Colonic mucosa (tissue), 4 donors: ENCODE results near the gene EEF1AKMT2. TPM values are rescaled to one million over a fixed set of nuclear protein-coding genes. Genes with fewer than 3 reads are reported as not detected.

ENCODE experiments used
- DNase-seq: peaks from one replicate; pipeline ENCODE4 v3.0.0-alpha.2; 2020
- H3K27ac ChIP-seq: fragments of 200-600 bp; one replicate; pipeline ENCODE4 v1.8.0; 2021
- H3K27me3 ChIP-seq: fragments of 200-600 bp; one replicate; pipeline ENCODE4 v1.8.0; 2021
- H3K36me3 ChIP-seq: fragments of 200-600 bp; one replicate; pipeline ENCODE4 v1.8.0; 2021
- H3K4me1 ChIP-seq: fragments of 200-600 bp; one replicate; pipeline ENCODE4 v1.8.0; 2021; ENCODE audit warnings: mild to moderate bottlenecking
- H3K4me3 ChIP-seq: fragments of 200-600 bp; one replicate; pipeline ENCODE4 v1.8.0; 2021
- H3K9ac ChIP-seq, 2 donors: one replicate each; pipeline ENCODE4 v1.7.0; 2013; ENCODE audit warnings: control low read depth in 2 of 2, low read depth in 2 of 2, low read length in 2 of 2
- H3K9me3 ChIP-seq: fragments of 200-600 bp; one replicate; pipeline ENCODE4 v1.8.0; 2021
- CTCF ChIP-seq: fragments of 200-600 bp; IDR thresholded peaks from one replicate; pipeline ENCODE4 v1.8.0; 2022; ENCODE audit warnings: antibody characterized with exemption, mild to moderate bottlenecking
- intact Hi-C: fragments of 100-400 bp; cut with DNase I; formaldehyde crosslinking; loops from one replicate; pipeline ENCODE4 v1.14.1; 2022
- total RNA-seq, 2 donors: library from RNA; stranded (reverse); fragmentation: NEBNext Ultra II Directional in 1 of 2; extraction: Animal tissue kit (Norgen Biotek cat#: 25700) in 1 of 2; gene quantifications; one replicate each; pipeline ENCODE4 v1.2.1, GENCODE V29; 2021
- donor health status: healthy.
- donor health status: DM: no; HTN: no; CAD: no.
- donor health status: DM: no; HTN: no; CAD: no.

The EEF1AKMT2 gene
- total RNA-seq, 2 donors from 2014 or later, result 14.7 to 16.5 TPM

- Histone ChIP-seq H3K36me3 (no peaks in the 10 kb centered on the region), H3K27me3 (no peaks in the 10 kb centered on the region), H3K9me3 (no peaks in the 10 kb centered on the region), H3K27ac (peak overlapping the region; percentile 71), H3K4me3 (no peak overlapping the region), H3K4me1 (peaks cover 48% of the 10 kb centered on the region), H3K9ac (peak overlapping the region; percentile 55 to 72)
- intact Hi-C loops, result loop anchor here (5.0 kb wide), 2 partner anchors 93 to 113 kb away; no protein-coding TSS in a partner anchor
- peak; percentile 71 for DNase-seq
- TF ChIP-seq CTCF, result no peak
These were observed 51.1 kb downstream of the EEF1AKMT2 start for GRCh38 chr10:124740369-124741280.

- Histone ChIP-seq H3K36me3 (no peaks in the 10 kb centered on the region), H3K27me3 (no peaks in the 10 kb centered on the region), H3K9me3 (no peaks in the 10 kb centered on the region), H3K4me3 (no peak overlapping the region), H3K4me1 (peaks cover 48% of the 10 kb centered on the region), H3K27ac (peak overlapping the region; percentile 71), H3K9ac (peak overlapping the region in 1 of 2 donors; percentile 72)
- intact Hi-C loops, result loop anchor here (5.0 kb wide), 2 partner anchors 93 to 113 kb away; no protein-coding TSS in a partner anchor
- DNase-seq, result no peak
- no peak for TF ChIP-seq CTCF
These were observed 51.7 kb downstream of the EEF1AKMT2 start for GRCh38 chr10:124739986-124740368.

- Histone ChIP-seq H3K9me3 (no peaks in the 10 kb centered on the region), H3K4me3 (no peak overlapping the region), H3K9ac (no peak overlapping the region), H3K36me3 (no peaks in the 10 kb centered on the region), H3K27ac (peak overlapping the region; percentile 71), H3K27me3 (no peaks in the 10 kb centered on the region), H3K4me1 (peaks cover 52% of the 10 kb centered on the region)
- intact Hi-C loops, result no loop called here
- DNase-seq, result no peak
- no peak for TF ChIP-seq CTCF
These were observed 52.4 kb downstream of the EEF1AKMT2 start for GRCh38 chr10:124739119-124739921.

GRCh38 chr10:124738441-124738840, 53.2 kb downstream of the EEF1AKMT2 start:
- Histone ChIP-seq H3K4me1 (peaks cover 59% of the 10 kb centered on the region), H3K9me3 (no peaks in the 10 kb centered on the region), H3K27me3 (no peaks in the 10 kb centered on the region), H3K4me3 (no peak overlapping the region), H3K27ac (no peak overlapping the region), H3K36me3 (no peaks in the 10 kb centered on the region), H3K9ac (peak overlapping the region in 1 of 2 donors; percentile 65)
- intact Hi-C loops, result no loop called here
- DNase-seq, result peak; percentile 22
- TF ChIP-seq CTCF, result no peak

- intact Hi-C loops, result no loop called here
- peak overlapping the region in 1 of 2 donors; percentile 65 for H3K9ac ChIP-seq
- H3K27ac ChIP-seq, result peak overlapping the region; percentile 43
- H3K4me1 ChIP-seq, result peaks cover 62% of the 10 kb centered on the region
- no peak overlapping the region for H3K4me3 ChIP-seq
- DNase-seq, result peak; percentile 20
- no peak for TF ChIP-seq CTCF
- no peaks in the 10 kb centered on the region for H3K9me3 ChIP-seq
- no peaks in the 10 kb centered on the region for H3K27me3 ChIP-seq
- no peaks in the 10 kb centered on the region for H3K36me3 ChIP-seq
These were observed 54.0 kb downstream of the EEF1AKMT2 start for GRCh38 chr10:124737708-124738107.
